HEK293 (cell line): ENCODE measurements around the gene ZNF529.

Experiments
- AEBP2 ChIP-seq: fragments of 450-650 bp; formaldehyde crosslinking; IDR thresholded peaks from 2 replicates; pipeline ENCODE4 v1.5.1; 2016; ENCODE audit warnings: missing biosample characterization, missing genetic modification characterization, borderline replicate concordance
- CTCF ChIP-seq: fragments of 450-650 bp; formaldehyde crosslinking; IDR thresholded peaks from 2 replicates; pipeline ENCODE4 v1.5.1; 2016; ENCODE audit warnings: missing biosample characterization, missing genetic modification characterization
- GLIS2 ChIP-seq: fragments of 450-650 bp; formaldehyde crosslinking; IDR thresholded peaks from 2 replicates; pipeline ENCODE4 v1.5.1; 2016; ENCODE audit warnings: missing biosample characterization, missing genetic modification characterization
- KLF17 ChIP-seq: fragments of 450-650 bp; formaldehyde crosslinking; IDR thresholded peaks from 2 replicates; pipeline ENCODE4 v1.5.1; 2016; ENCODE audit warnings: missing biosample characterization, missing genetic modification characterization
- PRDM4 ChIP-seq: fragments of 450-650 bp; formaldehyde crosslinking; IDR thresholded peaks from 2 replicates; pipeline ENCODE4 v1.5.1; 2017; ENCODE audit warnings: missing biosample characterization, missing genetic modification characterization
- REST ChIP-seq: fragments of 450-650 bp; formaldehyde crosslinking; IDR thresholded peaks from 2 replicates; pipeline ENCODE4 v1.5.1; 2016; ENCODE audit warnings: missing biosample characterization, missing genetic modification characterization
- SCRT2 ChIP-seq: fragments of 450-650 bp; formaldehyde crosslinking; IDR thresholded peaks from 2 replicates; pipeline ENCODE4 v1.5.1; 2016; ENCODE audit warnings: missing biosample characterization, missing genetic modification characterization
- ZBTB44 ChIP-seq: fragments of 450-650 bp; IDR thresholded peaks from 2 replicates; pipeline ENCODE4 v1.5.1; 2018; ENCODE audit warnings: missing biosample characterization, mild to moderate bottlenecking, missing genetic modification characterization
- ZBTB49 ChIP-seq: fragments of 450-650 bp; formaldehyde crosslinking; IDR thresholded peaks from 2 replicates; pipeline ENCODE4 v1.5.1; 2016; ENCODE audit warnings: missing biosample characterization, missing genetic modification characterization, low read depth
- ZEB2 ChIP-seq: fragments of 450-650 bp; formaldehyde crosslinking; IDR thresholded peaks from 2 replicates; pipeline ENCODE4 v1.5.1; 2016; ENCODE audit warnings: missing biosample characterization, missing genetic modification characterization
- ZFHX2 ChIP-seq: fragments of 450-650 bp; formaldehyde crosslinking; conservative IDR thresholded peaks from 2 replicates; pipeline ENCODE4 v1.5.1; 2016; ENCODE audit warnings: missing biosample characterization, missing genetic modification characterization
- ZFP41 ChIP-seq: fragments of 450-650 bp; formaldehyde crosslinking; IDR thresholded peaks from 2 replicates; pipeline ENCODE4 v1.5.1; 2016; ENCODE audit warnings: missing biosample characterization, missing genetic modification characterization, borderline replicate concordance
- ZNF132 ChIP-seq: fragments of 450-650 bp; formaldehyde crosslinking; IDR thresholded peaks from 2 replicates; pipeline ENCODE4 v1.5.1; 2017; ENCODE audit warnings: missing biosample characterization, missing genetic modification characterization, borderline replicate concordance
- ZNF155 ChIP-seq: fragments of 450-650 bp; formaldehyde crosslinking; IDR thresholded peaks from 2 replicates; pipeline ENCODE4 v1.5.1; 2016; ENCODE audit warnings: missing biosample characterization, missing genetic modification characterization
- ZNF175 ChIP-seq: fragments of 450-650 bp; formaldehyde crosslinking; IDR thresholded peaks from 2 replicates; pipeline ENCODE4 v1.5.1; 2016; ENCODE audit warnings: missing biosample characterization, missing genetic modification characterization
- ZNF248 ChIP-seq: fragments of 450-650 bp; formaldehyde crosslinking; IDR thresholded peaks from 2 replicates; pipeline ENCODE4 v1.5.1; 2017; ENCODE audit warnings: missing biosample characterization, missing genetic modification characterization
- ZNF37A ChIP-seq: fragments of 450-650 bp; IDR thresholded peaks from 2 replicates; pipeline ENCODE4 v1.5.1; 2018; ENCODE audit warnings: missing biosample characterization, missing genetic modification characterization
- ZNF473 ChIP-seq: fragments of 450-650 bp; formaldehyde crosslinking; IDR thresholded peaks from 2 replicates; pipeline ENCODE4 v1.5.1; 2017; ENCODE audit warnings: missing biosample characterization, missing genetic modification characterization
- ZNF514 ChIP-seq: fragments of 450-650 bp; formaldehyde crosslinking; IDR thresholded peaks from 2 replicates; pipeline ENCODE4 v1.5.1; 2016; ENCODE audit warnings: missing biosample characterization, missing genetic modification characterization
- ZNF521 ChIP-seq: fragments of 450-650 bp; formaldehyde crosslinking; IDR thresholded peaks from 2 replicates; pipeline ENCODE4 v1.5.1; 2017; ENCODE audit warnings: missing biosample characterization, mild to moderate bottlenecking, missing genetic modification characterization
- ZNF580 ChIP-seq: fragments of 450-650 bp; formaldehyde crosslinking; IDR thresholded peaks from 2 replicates; pipeline ENCODE4 v1.5.1; 2016; ENCODE audit warnings: missing biosample characterization, missing genetic modification characterization
- ZNF76 ChIP-seq: fragments of 450-650 bp; formaldehyde crosslinking; IDR thresholded peaks from 2 replicates; pipeline ENCODE4; 2016; ENCODE audit warnings: low read depth, missing biosample characterization, missing genetic modification characterization, borderline replicate concordance
- ZNF785 ChIP-seq: fragments of 450-650 bp; formaldehyde crosslinking; IDR thresholded peaks from 2 replicates; pipeline ENCODE4 v1.5.1; 2016; ENCODE audit warnings: missing biosample characterization, missing genetic modification characterization

ZNF529 gene

GRCh38 chr19:36605101-36605876 lies 32.2 kb upstream of the ZNF529 start, which contains the start of gene ZNF382 (continued):
- TF ChIP-seq ZBTB44 (peak; percentile 57), ZNF132 (tag by site-specific recombination) (no peak), ZNF175 (tag by site-specific recombination) (no peak), ZBTB49 (tag by site-specific recombination) (no peak), ZNF580 (tag by site-specific recombination) (peak; percentile 8; the same call in 1 of the 2 replicates), ZFP41 (tag by site-specific recombination) (no peak), SCRT2 (tag by site-specific recombination) (peak; percentile 93), ZNF155 (tag by site-specific recombination) (no peak), ZEB2 (peak; percentile 91), ZNF76 (tag by site-specific recombination) (peak; percentile 96), ZNF514 (tag by site-specific recombination) (no peak), PRDM4 (tag by site-specific recombination) (no peak; the same call in 1 of the 2 replicates), KLF17 (tag by site-specific recombination) (peak; percentile 46), ZNF248 (tag by site-specific recombination) (no peak), CTCF (tag by site-specific recombination) (no peak; the same call in none of the 2 replicates), ZFHX2 (tag by site-specific recombination) (peak; percentile 92), ZNF521 (no peak), ZNF785 (tag by site-specific recombination) (peak; percentile 33; the same call in 1 of the 2 replicates), ZNF473 (tag by site-specific recombination) (no peak), GLIS2 (tag by site-specific recombination) (peak; percentile 81), ZNF37A (tag by site-specific recombination) (no peak), AEBP2 (tag by site-specific recombination) (no peak), REST (tag by site-specific recombination) (no peak; the same call in 1 of the 2 replicates)
